ENCODE measurements around the gene TMEM167B.
"Not testable (repeated sequence)": the region's sequence is repeated elsewhere in the genome, so short reads cannot be mapped to it uniquely, and the experiment has no call there.

Gene TMEM167B

DNA sequence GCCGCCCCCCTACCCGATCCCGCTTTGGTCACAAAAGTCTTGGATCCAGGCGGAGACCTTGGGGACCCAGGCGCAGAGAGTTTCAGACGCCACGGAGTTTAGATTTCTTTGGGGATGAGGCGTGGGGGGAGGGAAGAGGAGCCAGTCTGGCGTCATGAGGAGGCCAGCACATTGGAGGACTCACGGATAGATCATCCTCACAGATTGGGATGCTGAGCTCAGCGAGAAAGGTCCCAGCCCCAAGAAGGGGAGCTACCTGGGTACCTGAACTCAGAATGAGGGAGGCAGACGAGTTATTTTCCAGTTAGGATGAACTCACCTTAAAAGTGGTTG, 23.7 kb downstream of the TMEM167B start:
- DNase-seq: no peak

DNA sequence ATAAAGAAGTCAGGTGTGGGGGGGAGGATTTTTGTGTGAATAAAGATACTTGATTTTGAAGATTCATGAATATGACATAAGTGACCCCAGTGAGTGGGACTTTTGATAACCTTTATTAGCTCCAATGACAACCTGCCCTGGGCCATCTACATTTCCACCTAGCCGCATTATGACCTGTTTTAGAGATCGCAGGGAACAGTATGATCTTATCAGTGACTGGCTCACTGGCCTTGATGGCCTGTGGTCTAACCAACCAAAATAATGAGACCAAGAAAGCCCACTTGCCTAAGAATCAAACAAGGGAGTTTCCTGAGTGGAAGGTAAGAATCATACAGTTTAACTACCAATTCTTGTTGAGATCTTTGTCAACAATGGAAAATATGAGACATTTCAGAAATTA, 25.1 kb downstream of the TMEM167B start:
- DNase-seq: peak; percentile 24

DNA sequence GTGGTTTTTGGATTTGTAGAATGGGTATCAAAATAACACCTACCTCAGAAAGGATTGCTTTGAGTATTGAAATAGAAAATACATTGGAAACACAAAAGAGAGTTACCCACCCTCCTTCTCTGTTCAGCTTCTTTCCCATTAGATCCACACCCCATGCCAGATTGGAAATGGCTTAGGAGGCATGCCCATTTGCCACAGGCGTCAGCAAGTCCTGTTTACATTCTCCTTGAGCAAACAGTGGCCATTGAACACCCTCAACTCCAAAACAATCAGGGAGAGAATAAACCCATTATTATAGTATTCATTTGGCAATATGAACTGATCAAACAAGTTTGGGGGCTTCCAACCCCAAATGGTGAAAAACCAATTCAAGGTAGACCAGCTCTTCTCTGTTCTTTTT, 25.7 kb downstream of the TMEM167B start:
- DNase-seq: no peak

DNA sequence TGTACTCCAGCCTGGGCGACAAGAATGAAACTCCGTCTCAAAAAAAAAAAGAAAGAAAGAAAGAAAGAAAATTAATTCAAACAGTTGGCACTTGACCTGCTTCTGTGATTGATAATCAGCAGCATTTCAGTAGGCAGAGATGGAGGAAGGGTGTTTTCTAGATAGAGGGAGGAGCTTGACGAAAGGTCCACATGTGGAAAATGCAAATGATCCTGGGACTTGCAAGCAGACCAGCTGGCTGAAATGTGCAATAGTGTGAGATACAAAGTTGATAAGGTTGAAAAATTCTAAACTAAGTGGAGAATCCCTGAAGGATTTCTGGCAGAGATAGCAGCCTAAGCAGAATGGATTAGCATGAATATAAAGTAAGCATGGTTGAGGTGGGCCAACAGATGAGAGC, 27.5 kb downstream of the TMEM167B start:
- no peak for DNase-seq

DNA sequence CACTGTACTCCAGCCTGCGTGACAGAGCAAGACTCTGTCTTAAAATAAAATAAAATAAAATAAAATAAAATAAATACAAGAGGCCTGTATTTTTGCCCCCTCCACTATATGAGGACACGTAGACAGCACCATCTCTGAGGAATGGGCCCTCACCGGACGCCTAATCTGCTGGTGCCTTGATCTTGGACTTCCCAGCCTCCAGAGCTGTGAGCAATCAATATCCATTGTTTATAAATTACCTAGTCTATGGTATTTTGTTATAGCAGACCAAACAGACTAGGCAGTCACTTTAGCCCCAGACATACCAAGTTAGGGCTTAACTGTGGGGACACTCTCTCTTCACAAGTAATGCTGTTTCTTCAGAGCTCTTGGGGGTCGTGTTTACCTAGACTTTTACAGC, 29.8 kb downstream of the TMEM167B start:
- no peak for DNase-seq

DNA sequence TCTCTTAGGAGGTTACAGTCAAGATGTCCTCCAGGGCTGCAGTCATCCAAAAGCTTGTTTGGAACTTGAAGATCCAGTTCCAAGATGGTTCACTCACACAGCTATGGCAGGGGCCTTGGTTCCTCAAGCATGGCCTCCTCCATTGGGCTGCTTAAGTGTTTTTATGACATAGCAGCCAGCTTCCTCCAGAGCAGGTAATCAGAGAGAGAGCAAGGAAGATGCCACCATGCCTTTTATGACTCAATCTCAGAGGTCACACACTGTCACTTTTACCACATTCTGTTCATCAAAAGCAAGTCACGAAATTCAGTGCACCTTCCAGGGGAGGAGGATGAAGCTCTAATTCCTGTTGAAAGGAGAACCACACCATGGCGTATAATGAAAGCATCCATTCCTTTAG, 40.5 kb downstream of the TMEM167B start:
- no peak for DNase-seq

DNA sequence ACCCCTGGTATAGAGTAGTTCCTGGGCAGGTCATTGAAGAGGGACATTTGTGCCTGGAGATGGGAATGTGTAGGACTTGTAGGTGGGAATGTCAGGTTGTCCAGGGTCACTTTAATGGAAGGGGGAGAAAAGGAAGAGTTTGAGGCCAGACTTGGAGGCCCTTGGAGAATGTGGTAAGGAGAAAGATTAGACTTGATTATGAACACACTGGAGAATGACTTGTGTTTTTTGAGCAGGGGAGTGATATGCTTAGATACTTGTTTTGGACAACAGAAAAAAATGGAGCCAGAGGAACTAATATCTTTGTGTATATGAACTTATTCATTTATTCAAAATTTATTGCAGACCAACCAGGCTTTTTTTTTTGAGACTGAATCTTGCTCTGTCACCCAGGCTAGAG, 41.2 kb downstream of the TMEM167B start:
- no peak for DNase-seq

DNA sequence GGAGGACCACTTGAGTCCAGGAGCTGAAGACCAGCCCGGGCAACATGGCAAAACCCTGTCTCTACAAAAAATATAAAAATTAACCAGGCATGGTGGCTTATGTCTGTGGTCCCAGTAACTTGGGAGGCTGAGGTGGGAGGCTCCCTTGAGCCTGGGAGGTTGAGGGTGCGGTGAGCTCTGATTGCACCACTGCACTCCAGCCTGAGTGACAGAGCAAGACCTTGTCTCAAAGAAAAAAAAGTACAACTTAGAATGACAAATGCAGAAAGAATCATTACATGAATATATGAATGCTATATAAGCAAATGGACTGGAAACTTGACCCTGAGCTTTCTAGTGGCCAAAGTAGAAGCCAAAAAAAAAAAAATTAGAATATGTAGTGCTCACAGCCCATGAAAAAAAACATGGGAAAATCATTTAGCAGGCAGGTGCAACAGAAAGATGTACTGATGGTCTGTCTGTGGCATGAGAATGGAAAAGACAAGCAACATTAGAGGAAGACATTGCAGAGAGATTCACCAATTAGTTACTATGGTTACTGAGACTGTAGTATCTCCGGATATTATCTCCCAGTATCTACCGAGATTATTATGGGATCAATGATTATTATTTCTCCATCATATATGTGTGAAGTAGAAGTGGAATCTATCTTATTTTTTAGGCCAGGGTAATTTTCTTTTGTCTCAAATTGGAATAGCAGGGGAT, 42.6 kb downstream of the TMEM167B start:
- DNase-seq: no peak

DNA sequence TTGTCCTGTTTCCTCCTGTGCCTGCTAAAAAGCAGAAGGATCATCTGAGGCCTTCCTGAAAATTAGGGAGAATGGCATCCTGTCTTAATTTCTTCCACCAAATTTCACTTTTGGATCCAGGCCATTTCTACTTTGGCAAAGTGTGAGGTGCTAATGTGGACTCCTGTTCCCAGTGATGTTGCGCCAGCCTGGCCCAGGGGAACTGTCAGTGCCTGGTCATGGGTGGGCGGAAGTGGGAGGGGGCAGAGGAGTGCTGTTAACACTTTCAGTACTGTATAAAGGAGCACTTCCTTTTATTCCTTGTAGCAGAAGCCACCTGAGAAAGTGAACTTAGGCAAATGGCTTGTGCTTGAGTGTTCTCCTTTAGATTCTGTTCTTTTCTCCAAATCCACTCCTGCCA, 43.3 kb downstream of the TMEM167B start:
- no peak for DNase-seq

DNA sequence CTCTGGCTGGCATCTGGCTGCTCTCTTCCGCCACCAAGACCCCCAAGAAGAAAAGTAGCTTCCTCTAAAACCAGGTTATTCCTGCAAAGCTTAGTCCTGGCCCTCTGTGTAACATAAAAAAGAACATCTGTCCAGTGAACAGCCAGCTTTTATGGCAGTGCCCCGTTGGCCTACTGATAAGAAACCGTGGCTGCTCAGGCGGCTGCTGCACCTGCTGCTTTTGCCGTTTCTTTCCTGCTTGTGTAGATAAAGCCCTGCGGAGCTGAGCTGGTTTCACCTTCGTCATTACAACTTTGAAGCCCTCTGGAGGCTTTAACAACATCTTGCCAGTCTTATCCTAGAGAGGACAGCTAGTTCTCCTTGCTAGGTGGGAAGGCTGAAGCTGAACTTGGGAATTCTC, 43.9 kb downstream of the TMEM167B start:
- no peak for DNase-seq

DNA sequence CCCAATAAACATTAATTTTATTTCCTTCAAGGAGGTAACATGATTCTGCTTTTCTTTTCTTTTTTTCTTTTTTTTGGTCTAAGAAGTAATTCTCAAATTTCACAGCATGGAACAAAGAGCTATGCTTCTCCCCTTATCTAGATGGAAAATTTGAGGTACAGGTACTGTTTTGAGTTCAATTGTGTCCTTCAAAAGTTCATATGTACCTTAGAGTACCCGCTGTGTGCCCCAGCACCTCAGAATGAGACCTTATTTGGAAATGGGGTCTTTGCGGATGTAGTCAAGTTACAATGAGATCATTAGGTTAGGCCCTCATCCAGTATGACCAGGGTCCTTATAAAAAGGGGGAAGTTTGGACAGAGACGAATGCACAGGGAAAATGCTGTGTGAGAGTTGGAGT, 45.4 kb downstream of the TMEM167B start:
- no peak for DNase-seq

DNA sequence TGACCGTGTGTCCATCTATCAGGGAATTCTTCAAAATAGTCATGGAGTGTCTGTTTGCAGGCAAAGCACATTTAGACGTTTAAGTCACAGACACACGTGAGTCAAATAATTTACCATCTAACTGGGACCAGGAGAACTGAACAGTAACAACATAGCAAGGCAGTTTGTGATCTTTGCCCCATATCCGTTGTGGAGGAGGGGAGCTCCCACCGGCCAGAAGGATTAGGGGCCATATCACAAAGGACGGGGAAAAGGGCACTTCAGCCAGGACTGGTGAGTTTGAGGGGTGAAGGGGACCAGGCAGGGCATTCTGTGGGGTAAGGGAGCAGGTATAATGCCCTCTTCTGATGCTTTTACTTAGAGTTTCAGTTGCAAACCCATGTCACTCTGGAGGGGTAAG, 46.2 kb downstream of the TMEM167B start:
- DNase-seq: no peak

DNA sequence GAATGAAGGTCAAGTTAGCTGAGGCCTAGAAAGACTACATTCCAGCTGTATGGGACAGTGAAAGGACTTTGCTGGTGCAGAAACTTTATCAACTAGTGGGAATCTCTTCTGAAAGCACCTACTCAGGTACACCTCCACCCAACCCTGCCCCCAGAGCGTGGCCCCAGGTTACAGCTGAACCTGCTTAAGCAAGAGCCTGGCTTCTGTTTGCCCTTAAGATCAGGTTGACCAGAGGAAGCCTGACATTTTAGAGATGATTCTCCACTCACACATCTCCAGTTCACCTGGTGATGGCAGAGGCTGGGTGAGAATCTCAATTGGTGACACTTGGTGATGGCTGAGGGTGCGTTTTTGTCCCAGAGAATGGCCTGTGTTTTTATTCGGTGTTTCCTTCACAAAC, 47.4 kb downstream of the TMEM167B start:
- no peak for DNase-seq

DNA sequence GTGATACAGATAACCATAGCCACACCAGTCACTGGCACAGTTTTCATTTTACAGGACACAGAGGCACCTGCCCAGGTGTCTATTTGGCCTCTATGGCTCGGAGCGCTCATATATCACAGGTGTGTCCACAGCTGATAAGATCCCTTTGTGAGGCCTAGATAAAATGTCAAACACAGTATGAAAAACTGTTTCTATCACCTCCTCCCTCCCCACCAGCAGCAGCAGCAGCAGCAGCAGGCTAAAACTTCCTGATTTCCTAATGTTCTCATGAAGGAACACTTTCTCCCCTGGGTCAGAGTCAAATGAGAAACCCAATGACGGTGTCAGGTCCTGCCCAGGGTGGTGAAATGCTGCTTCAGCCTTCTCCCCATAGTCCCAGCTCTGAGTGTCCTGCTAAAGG, 47.8 kb downstream of the TMEM167B start:
- DNase-seq: no peak

DNA sequence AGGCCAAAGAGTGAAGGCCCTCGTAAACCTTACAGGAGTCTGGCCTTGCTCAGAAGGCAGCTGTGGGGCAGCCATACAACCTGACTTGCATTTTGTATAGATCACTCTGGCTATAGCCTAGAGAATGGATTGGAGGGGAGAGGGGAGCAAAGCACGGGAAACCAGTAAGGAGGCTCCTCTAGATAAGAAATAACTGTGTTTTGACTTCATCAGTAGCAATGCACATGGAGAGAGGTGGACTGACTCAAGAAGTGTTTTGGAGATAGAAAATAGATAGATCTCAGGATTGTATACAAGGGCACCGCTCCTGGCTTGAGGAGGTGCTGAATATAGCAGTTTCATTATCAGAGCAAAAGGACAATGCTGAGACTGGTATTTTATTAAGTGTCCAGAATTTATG, 49.8 kb downstream of the TMEM167B start:
- no peak for DNase-seq

DNA sequence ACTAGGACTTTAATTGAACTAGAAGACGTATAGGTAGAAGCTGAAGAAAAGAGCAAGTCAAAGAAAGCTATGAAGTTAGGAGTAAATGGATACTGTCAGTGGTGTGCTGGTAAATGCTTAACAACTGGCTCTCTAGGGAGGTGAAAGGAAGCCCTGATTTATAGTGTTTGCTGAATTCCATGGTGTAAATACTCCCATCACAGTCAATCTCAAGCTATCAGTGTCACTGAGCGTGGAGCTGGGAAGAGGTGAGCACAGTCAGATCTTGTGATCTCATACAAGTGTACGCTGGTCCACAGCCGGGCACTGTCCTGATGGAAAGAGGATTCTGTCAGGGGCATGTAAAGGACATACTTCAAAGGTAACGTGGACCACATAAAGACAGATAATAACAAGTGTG, 51.7 kb downstream of the TMEM167B start:
- no peak for DNase-seq

DNA sequence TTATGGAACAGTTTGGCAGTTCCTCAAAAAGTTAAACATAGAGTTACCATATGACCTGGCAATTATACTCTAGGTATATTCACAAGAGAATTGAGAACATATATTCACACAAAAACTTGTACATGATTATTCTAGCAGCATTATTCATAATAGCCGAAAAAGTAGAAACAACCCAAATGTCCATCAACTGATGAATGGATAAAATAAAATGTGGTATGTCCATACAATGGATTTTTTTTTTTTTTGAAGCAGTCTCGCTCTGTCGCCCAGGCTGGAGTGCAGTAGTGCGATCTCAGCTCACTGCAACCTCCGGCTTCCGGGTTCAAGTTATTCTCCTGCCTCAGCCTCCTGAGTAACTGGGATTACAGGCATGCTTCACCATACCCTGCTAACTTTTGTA, 52.2 kb downstream of the TMEM167B start:
- not testable (repeated sequence) for DNase-seq
